HG03432 (cell line): ENCODE data around the gene LRRN4CL.
"Not testable (repeated sequence)": the region's sequence is repeated elsewhere in the genome, so short reads cannot be mapped to it uniquely, and the experiment has no call there.

Experiments used
- ATAC-seq: cut with Tn5 transposase; IDR thresholded peaks from one replicate; pipeline ENCODE4 v1.9.1; 2021; ENCODE audit warnings: mild to moderate bottlenecking, moderate library complexity; ENCODE audit not compliant: unreplicated experiment

Gene LRRN4CL

DNA sequence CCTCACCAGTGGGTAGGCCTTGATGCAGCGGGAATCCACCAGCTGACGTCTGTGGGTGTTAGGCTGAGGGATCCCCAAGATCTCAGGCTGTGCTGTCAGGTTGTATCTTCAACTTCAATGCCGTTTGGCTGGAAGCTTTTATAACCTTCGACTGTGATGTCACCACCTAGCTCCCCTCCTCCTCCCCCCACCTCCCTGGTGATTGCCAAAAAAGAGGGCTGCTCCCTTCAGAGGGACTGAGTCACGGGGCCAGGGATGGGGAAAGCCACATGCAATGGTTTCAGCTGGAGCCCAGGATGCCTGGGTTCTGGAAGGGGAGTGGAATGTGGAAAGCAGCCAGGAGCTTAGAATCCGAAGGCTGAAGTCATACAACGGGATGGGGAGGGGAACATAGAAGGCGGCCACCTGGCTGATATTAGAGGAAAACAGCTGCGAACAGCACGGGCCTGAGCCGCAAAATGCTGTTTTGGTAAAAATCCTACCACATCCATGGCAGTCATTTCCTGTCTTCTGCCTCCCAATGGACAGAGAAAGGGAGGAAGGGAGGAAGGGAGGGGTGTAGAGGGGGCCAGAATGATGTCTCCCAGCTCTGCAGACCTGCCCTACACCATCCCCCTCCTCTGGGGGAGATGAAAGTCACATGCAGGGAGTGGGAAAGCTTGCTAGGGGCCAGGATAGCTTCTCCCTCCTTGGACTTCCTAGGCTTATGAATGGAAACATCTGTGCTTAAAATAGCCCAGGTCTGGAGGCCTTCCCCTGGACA, at the start of gene LRRN4CL:
LRRN4CL (minus strand) TSS at position 110 of the 763 bp plus-strand sequence. CDS start 1,022 bp downstream, outside the sequence.
- no peak for ATAC-seq

- no peak for ATAC-seq
Observed at GRCh38 chr11:62737196-62737595, 47.9 kb upstream of the LRRN4CL start.

DNA sequence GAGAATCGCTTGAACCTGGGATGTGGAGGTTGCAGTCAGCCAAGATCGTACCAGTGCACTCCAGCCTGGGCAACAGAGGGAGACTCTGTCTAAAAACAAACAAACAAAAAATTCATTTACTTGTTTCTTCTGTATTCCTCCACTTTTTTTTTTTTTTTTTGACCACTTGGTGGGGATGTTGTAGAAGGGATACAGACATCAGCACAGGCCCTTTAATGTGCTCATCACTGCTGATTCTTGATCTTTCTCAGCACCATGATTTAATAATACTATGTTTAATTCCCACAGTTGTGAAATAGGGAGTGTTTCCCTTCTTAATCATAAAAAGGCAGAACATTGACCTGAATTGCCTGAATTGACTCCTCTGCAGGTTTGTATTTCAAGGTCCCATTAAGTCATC, 43.5 kb upstream of the LRRN4CL start:
- no peak for ATAC-seq

- not testable (repeated sequence) for ATAC-seq
Observed at GRCh38 chr11:62730076-62730475, 40.7 kb upstream of the LRRN4CL start.

- peak; percentile 18 for ATAC-seq
Observed at GRCh38 chr11:62728171-62728988, 39.0 kb upstream of the LRRN4CL start, which contains the start of gene TTC9C. Gene TTC9C, plus strand, starts transcription at chr11:62728486. Its CDS starts 363 bp downstream, at chr11:62728849.

GRCh38 chr11:62727872-62728170, 38.5 kb upstream of the LRRN4CL start:
- ATAC-seq: peak; percentile 57

DNA sequence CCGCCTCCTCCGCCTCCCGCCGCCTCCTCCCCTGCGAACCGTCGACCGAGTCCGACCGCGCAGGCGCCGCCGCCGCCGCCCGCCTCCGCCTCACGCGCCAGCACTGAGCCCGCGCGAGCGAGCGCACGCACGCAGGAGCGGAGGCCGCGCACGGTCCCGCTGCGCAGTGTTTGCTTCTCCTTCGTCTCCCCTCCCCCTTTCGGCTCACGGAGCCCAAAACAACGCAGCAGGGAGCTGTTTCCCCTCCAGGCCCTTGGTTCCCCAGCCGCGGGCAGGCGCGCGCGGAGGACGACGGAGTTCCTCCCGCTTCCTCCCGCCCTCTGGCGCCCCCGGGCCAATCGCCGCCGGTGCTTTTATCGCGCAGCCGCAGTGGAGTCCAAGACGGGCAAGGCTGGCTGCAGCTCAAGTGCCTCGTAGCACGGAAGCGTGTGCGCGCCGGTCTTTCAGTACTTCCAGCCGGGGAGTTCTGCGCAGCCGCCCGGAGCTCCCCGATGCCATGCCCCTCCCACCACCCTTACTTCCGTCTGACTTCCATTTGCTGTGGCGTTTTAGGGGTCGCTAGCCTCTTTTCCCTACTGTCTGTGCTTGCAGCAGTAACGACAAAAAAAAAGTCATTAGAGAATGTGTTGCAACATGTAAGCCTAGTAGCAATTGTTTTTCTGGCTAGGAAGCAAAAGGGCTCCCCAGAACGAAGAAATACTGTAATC, 38.0 kb upstream of the LRRN4CL start, which contains the start of gene HNRNPUL2:
HNRNPUL2 (minus strand) TSS at position 293 of the 707 bp plus-strand sequence. CDS start 301 bp downstream, outside the sequence.
- ATAC-seq: peak; percentile 69

DNA sequence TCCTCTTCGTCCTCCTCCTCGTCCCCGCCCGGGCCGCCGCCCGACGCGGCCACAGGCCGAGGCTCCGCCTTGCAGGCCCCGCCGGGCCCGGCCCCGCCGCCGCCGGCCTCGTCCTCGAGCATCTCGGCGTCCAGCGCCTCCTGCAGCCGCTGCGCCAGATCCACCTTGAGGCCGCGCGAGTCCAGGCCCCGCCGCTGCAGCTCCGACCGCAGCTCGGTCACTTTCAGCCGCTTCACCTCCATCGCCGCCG, 37.5 kb upstream of the LRRN4CL start:
- ATAC-seq: no peak

DNA sequence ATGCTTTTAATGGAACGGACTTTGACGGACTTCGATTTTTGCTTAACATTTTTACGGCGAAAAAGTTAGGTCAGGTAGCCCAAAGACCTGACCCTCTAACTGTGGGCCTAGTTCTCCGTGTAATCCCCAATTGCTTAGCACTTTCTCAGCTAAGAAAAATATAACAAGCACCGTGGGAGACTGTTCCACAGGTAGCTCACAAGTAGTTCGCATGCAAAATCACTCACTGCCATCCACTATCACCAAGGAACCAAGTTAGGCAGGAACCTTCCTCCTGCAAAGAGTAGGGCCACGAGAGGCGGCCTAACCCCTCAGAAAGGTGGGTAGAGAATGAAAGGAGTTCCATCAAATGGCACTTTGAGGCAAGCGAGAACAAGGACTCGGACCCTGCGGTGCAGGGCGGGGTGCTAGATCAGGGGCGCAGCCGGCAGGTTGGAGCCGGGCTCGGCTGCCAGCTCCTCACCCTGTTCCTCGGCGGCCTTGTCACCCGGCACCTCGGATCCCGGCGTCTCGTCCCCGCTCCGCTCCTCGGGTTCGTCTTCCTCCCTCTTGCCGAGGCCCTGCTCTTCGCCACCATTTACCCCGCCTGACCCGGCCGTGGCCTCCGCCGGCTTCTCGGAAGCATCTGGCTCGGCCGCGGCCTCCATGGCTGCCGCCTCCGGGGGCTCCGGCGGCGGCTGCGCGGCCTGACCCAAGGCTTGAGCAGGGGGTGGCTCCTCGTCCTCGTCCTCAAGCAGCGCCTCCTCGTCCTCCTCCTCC, 37.0 kb upstream of the LRRN4CL start:
- peak; percentile 1 for ATAC-seq

DNA sequence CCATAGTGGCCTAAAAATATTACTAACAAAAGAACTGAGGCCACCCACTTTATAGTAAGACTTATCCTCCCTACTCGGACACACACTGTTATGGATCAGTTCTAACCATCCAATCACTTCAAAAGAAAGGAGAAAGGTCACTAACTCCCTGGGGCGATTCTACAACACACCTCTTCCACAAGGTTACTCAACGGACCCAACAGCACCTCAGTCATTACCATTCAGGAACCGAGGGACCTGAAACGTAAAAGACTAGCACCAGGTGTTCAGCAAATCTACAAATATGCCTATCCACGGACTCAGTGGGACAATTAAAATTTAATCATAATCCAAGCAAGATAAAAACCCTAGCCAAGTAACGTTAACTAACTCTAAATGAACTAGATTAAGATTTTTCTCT, 36.3 kb upstream of the LRRN4CL start:
- no peak for ATAC-seq

DNA sequence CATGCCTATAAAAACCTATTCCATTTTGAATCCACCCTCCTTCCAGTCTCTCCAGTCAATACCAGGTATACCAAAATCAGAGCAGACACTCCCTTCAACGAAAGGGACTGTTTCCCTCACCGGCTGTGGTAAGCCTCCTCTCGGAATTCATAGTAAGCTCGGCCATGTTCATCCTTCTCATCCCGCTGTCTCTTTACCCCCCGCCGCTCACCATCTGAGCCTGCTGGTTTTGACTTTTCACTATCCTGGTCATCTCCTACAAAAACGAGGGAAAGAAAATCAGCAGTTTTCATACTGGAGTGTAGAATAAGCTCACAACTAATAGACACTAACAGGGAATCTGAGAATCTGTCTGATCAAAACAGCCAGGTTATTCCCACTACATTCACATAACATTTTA, 34.8 kb upstream of the LRRN4CL start:
- no peak for ATAC-seq

DNA sequence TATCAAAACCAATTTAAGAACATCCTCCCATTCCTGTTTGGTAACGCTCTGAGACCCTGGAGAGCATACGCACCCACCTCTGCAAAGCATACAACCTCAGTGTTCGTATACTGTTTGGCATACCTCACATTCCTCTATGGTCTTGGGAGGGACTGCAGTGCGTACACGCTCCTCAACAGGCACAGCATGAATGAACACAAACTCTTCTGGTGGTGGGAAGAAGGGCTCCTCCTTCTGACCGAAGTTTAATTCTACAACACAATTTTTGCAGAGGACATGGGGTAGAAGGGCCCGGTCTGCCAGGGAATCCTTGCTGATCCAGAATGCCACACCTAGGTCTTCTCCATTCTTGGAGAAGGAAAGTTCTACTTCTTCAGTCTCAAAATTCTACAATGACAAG, 32.7 kb upstream of the LRRN4CL start:
- ATAC-seq: no peak

DNA sequence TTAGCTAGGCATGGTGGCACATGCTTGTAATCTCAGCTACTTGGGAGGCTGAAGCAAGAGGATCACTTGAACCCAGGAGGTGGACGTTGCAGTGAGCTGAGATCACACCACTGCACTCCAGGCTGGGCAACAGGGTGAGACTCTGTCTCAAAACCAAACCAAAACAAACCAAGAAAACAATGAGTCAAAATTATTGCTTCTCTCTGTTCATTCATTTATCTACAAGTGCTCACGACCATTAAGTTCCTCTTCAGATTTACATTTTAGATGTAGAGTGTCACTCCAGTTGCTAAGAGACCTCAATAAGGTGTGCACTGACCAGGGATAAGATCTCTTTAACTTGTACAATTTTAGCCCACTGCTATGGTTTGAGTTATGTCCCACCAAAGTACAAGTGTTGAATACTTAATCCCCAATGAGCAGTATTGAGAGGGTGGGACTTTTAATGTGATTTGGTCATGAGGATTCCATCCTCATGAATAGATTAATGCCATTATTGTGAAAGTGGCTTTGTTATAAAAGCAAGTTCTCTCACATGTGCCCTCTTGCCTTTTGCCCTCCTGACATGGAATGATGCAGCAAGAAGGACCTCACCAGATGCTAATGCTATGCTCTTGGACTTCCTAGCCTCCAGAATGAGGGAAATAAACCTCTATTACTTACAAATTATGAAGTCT, 30.1 kb upstream of the LRRN4CL start:
- ATAC-seq: no peak

- no peak for ATAC-seq
Observed at GRCh38 chr11:62716816-62717215, 27.5 kb upstream of the LRRN4CL start.

- ATAC-seq: no peak
Observed at GRCh38 chr11:62716206-62716605, 26.9 kb upstream of the LRRN4CL start.

DNA sequence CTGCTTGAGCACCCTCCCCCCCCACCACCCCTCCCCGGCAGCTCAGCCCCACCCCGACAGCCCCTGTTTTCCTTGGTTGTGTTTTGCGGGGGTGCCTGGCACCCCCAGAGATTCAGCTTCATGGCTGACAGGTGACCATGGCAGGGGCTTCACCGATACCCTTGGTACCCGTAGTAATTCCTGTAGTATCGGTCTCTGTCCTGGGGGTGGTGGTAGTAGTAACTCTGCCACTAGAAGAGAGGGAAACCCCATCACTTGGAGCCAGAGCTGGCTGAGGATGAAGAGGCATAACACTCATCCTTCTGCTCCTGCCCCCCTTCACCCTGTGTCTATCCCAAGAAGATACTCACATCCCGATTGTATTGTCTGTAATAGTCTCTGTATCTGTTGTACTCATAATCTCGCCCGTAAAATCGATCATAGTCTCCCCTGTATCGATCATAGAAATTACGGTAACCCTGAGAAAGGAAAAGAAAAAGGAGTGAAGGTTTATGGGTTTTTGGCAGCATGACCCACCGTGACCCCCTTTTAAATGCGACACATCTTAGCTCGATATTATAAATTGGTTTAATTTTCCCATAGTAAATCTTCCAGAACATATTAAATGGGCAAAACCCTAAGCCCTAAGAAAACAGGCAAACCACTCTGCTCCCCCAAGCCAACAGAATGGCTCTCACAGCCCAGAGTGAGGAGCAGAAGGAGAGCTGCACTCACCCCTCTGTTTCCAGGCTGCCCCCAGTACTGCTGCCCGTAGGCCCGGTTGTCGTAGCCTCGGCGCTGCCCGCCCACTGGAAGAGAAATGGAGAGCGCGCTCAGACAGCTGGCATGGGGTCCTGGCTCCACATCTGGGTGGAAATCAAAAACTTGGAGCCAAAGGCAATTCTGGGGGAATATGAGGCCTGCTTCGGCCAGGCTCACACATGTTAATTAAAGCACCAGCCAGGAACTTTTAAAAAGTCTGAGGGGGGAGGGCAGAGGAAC, 26.1 kb upstream of the LRRN4CL start:
- no peak for ATAC-seq

DNA sequence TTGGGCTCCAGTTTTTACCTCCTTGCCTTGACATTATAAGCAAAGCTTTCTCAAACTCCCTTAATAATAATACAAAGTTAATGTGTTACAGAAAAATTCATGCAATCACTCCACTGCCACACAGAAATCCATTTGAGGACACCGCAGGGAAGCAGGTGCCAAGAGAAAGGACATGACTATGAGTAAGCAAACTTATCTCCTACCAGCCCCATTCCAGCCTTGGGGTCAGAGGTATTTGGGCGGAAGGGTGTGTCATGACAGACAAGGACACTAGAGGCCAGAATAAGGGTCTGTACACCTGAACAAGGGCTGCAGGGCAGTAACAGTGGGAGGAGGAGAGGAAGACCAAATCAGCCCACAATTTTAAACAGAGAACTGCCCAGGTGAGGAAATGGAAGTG, 24.0 kb upstream of the LRRN4CL start:
- no peak for ATAC-seq

GRCh38 chr11:62712861-62713260, 23.5 kb upstream of the LRRN4CL start:
- ATAC-seq: no peak

- no peak for ATAC-seq
Observed at GRCh38 chr11:62712276-62712812, 23.0 kb upstream of the LRRN4CL start.
